ENCODE results near the gene SLC45A3. TPM values are rescaled to one million over a fixed set of nuclear protein-coding genes. Genes with fewer than 3 reads are reported as not detected.

Gene SLC45A3
- total and polyA plus RNA-seq, 2 donors (not counting 1 experiment from before 2014, with no cell fraction given), result 0.90 to 1.5 TPM

DNA sequence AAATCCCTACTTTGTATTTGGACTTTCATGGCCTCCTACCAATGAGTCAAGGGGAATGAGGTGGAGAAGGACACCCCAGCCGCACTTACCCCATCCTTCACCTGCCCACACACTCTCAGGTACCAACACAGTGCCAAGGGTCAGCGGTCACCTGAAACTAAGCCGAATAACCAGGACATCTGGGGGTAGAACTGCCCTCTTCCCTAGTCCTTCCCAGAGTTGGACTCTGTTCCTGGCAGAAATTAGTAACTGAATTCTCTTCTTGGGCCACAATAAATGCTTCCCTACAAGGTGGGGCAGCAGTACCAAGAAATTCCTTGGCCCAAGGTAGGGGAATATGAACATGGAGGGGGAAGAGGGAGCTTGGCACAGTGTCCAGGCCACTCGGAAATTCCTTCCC, 7.3 kb downstream of the SLC45A3 start:
- no peak overlapping the region for H3K4me2 ChIP-seq (ENCODE audit: extremely low read depth, insufficient read depth, low read length)
- no peaks in the 10 kb centered on the region for H3K4me1 ChIP-seq (ENCODE audit: control insufficient read depth, extremely low read depth, insufficient read depth, low read length)
- H3K27me3 ChIP-seq (ENCODE audit: control insufficient read depth, insufficient read depth, low read length), result no peaks in the 10 kb centered on the region
- no peak for DNase-seq (ENCODE audit: low read depth in 2 of 2)
- H3K9ac ChIP-seq (ENCODE audit: insufficient read depth, low read length), result no peak overlapping the region
- no peak overlapping the region for H2AFZ ChIP-seq (ENCODE audit: low read length)
- TF ChIP-seq, protein P1, sequence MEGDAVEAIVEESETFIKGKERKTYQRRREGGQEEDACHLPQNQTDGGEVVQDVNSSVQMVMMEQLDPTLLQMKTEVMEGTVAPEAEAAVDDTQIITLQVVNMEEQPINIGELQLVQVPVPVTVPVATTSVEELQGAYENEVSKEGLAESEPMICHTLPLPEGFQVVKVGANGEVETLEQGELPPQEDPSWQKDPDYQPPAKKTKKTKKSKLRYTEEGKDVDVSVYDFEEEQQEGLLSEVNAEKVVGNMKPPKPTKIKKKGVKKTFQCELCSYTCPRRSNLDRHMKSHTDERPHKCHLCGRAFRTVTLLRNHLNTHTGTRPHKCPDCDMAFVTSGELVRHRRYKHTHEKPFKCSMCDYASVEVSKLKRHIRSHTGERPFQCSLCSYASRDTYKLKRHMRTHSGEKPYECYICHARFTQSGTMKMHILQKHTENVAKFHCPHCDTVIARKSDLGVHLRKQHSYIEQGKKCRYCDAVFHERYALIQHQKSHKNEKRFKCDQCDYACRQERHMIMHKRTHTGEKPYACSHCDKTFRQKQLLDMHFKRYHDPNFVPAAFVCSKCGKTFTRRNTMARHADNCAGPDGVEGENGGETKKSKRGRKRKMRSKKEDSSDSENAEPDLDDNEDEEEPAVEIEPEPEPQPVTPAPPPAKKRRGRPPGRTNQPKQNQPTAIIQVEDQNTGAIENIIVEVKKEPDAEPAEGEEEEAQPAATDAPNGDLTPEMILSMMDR (conservative IDR thresholded peaks at IDR 0.05 in 1 of 2, IDR thresholded peaks at IDR 0.05 in 1 of 2; ENCODE audit: low read depth in 1 of 2, low read length in 2 of 2), result no peak
- no peak for TF ChIP-seq EZH2 (IDR thresholded peaks at IDR 0.05; ENCODE audit: low read length, missing control alignments)
- H3K4me3 ChIP-seq (replicated peaks in 1 of 4; ENCODE audit: control extremely low read depth in 1 of 4, insufficient read depth in 1 of 4, low read depth in 3 of 4, low read length in 4 of 4), result no peak overlapping the region
- no peak overlapping the region for H3K27ac ChIP-seq (ENCODE audit: insufficient read depth, low read length)
- H3K9me3 ChIP-seq (ENCODE audit: control insufficient read depth, insufficient read depth, low read depth, low read length), result no peaks in the 10 kb centered on the region
- no peaks in the 10 kb centered on the region for H3K79me2 ChIP-seq (ENCODE audit: control insufficient read depth, insufficient read depth, low read length)
- no peaks in the 10 kb centered on the region for H4K20me1 ChIP-seq (ENCODE audit: control insufficient read depth, extremely low read depth, insufficient read depth, low read length)
- H3K36me3 ChIP-seq (ENCODE audit: control insufficient read depth, insufficient read depth, low read length), result no peaks in the 10 kb centered on the region

DNA sequence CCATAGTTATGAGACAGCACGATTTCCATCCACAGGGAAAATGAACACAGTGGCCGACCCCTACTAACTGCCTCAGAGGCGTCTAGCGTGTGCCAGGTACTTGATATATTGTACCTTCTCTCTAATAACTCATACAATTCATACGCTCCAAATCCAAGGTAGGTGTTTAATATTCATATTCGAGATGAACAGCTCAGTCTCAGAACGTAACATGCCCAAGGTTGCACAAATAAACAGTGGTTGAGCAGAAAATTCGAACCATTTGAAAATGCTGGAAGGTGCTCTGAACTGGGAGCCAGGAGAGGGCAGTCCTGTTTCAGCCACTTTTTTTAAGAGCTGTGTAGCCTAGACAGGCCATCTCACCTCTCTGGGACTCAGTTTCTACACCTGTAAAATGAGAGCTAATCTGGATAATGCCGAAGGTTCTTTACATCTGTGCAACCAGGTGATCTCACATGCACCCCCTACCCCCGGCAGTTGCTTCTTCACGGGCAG, 7.9 kb downstream of the SLC45A3 start:
- Histone ChIP-seq H3K4me2 (ENCODE audit: extremely low read depth, insufficient read depth, low read length) (no peak overlapping the region), H3K9ac (ENCODE audit: insufficient read depth, low read length) (no peak overlapping the region), H3K79me2 (ENCODE audit: control insufficient read depth, insufficient read depth, low read length) (no peaks in the 10 kb centered on the region), H3K36me3 (ENCODE audit: control insufficient read depth, insufficient read depth, low read length) (no peaks in the 10 kb centered on the region), H3K4me3 (replicated peaks in 1 of 4; ENCODE audit: control extremely low read depth in 1 of 4, insufficient read depth in 1 of 4, low read depth in 3 of 4, low read length in 4 of 4) (no peak overlapping the region), H2AFZ (ENCODE audit: low read length) (no peak overlapping the region), H3K4me1 (ENCODE audit: control insufficient read depth, extremely low read depth, insufficient read depth, low read length) (no peaks in the 10 kb centered on the region), H3K9me3 (ENCODE audit: control insufficient read depth, insufficient read depth, low read depth, low read length) (no peaks in the 10 kb centered on the region), H4K20me1 (ENCODE audit: control insufficient read depth, extremely low read depth, insufficient read depth, low read length) (no peaks in the 10 kb centered on the region), H3K27ac (ENCODE audit: insufficient read depth, low read length) (no peak overlapping the region), H3K27me3 (ENCODE audit: control insufficient read depth, insufficient read depth, low read length) (no peaks in the 10 kb centered on the region)
- TF ChIP-seq EZH2 (IDR thresholded peaks at IDR 0.05; ENCODE audit: low read length, missing control alignments), result no peak
- no peak for DNase-seq (ENCODE audit: low read depth in 2 of 2)

DNA sequence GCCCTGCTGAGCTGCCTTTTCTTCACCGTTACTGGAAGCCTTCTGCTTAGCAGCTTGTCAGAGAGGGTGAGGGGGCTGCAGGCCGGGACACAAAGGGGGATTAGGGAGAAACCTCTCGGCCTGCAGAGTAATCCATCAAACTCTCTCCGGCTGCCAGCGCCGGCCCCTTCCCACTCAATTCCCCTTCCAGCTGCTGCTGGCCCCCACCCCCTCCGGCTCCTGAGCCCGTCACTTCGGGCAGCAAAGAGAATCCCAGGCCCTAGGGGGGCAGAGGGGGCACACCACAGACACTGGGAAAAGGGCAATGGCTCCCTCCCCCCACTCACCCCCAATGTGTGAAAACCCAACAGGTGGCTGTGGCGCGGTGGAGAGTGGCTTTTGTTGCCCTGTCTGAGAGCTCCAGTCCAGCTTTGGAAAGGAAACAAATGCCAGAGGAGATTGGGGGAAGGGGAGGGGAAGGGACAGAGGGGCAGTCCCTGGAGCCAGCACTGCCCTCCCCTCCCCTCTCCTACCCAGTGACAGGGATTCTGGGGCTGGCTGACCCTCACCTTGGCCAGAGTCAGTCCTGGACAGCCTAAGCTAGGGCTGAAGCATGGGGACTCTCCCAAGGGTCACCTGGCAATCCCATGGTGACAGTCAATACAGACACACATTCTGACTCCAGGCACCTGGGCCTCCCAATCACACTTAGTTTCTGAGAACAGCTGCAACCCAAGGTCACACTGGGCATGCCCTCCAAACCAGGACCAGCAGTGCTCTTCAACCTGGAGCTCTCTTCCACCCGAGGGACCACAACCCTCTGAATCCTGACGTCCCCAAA, 9.5 kb downstream of the SLC45A3 start:
- Histone ChIP-seq H3K27ac (ENCODE audit: insufficient read depth, low read length) (no peak overlapping the region), H3K9ac (ENCODE audit: insufficient read depth, low read length) (no peak overlapping the region), H3K4me3 (replicated peaks in 1 of 4; ENCODE audit: control extremely low read depth in 1 of 4, insufficient read depth in 1 of 4, low read depth in 3 of 4, low read length in 4 of 4) (no peak overlapping the region), H2AFZ (ENCODE audit: low read length) (no peak overlapping the region), H3K9me3 (ENCODE audit: control insufficient read depth, insufficient read depth, low read depth, low read length) (no peaks in the 10 kb centered on the region), H3K4me2 (ENCODE audit: extremely low read depth, insufficient read depth, low read length) (no peak overlapping the region), H3K79me2 (ENCODE audit: control insufficient read depth, insufficient read depth, low read length) (no peaks in the 10 kb centered on the region), H3K4me1 (ENCODE audit: control insufficient read depth, extremely low read depth, insufficient read depth, low read length) (no peaks in the 10 kb centered on the region), H3K36me3 (ENCODE audit: control insufficient read depth, insufficient read depth, low read length) (no peaks in the 10 kb centered on the region), H3K27me3 (ENCODE audit: control insufficient read depth, insufficient read depth, low read length) (no peaks in the 10 kb centered on the region), H4K20me1 (ENCODE audit: control insufficient read depth, extremely low read depth, insufficient read depth, low read length) (no peaks in the 10 kb centered on the region)
- TF ChIP-seq EZH2 (IDR thresholded peaks at IDR 0.05; ENCODE audit: low read length, missing control alignments), result no peak
- TF ChIP-seq, protein P1 (conservative IDR thresholded peaks at IDR 0.05 in 1 of 2, IDR thresholded peaks at IDR 0.05 in 1 of 2; ENCODE audit: low read depth in 1 of 2, low read length in 2 of 2), result no peak
- DNase-seq (ENCODE audit: low read depth in 2 of 2), result no peak

Data from fibroblast of lung (primary cell).